Activated naive CD8-positive, alpha-beta T cell treated with anti-CD3 and anti-CD28 coated beads, Interleukin-2, amount 10 ng/mL, durations not matched to agents 7 days and 5 days (primary cell): ENCODE results near the gene C12orf57. TPM values are rescaled to one million over a fixed set of nuclear protein-coding genes. Genes with fewer than 3 reads are reported as not detected.

ENCODE experiments used
- ATAC-seq: fragments of 150-1000 bp; cut with Tn5 transposase; one replicate; pipeline ENCODE4 v1.10.0; 2021; ENCODE audit warnings: low read depth, moderate library complexity
- POLR2A ChIA-PET: fragments of 350-600 bp; sonication (Branson Sonifier 250); formaldehyde crosslinking; loops from one replicate; lab custom pipeline; 2021; ENCODE audit warnings: antibody characterized with exemption; lab: Charles Lee
- DNase-seq: peaks from one replicate; pipeline ENCODE4 v3.0.0; 2021
- H3K27ac Mint-ChIP-seq: one replicate; pipeline ENCODE4 v1.8.0; 2022; ENCODE audit warnings: mild to moderate bottlenecking, mixed read lengths
- H3K27me3 Mint-ChIP-seq: one replicate; pipeline ENCODE4 v1.8.0; 2022; ENCODE audit warnings: mild to moderate bottlenecking, moderate library complexity, mixed read lengths
- H3K36me3 Mint-ChIP-seq: one replicate; pipeline ENCODE4 v1.8.0; 2021; ENCODE audit warnings: mild to moderate bottlenecking, mixed read lengths
- H3K4me1 Mint-ChIP-seq: one replicate; pipeline ENCODE4 v1.8.0; 2021; ENCODE audit warnings: mixed read lengths
- H3K4me3 Mint-ChIP-seq: one replicate; pipeline ENCODE4 v1.8.0; 2022; ENCODE audit warnings: mild to moderate bottlenecking, moderate library complexity, mixed read lengths
- H3K9me3 Mint-ChIP-seq: one replicate; pipeline ENCODE4 v1.8.0; 2021; ENCODE audit warnings: mixed read lengths
- total RNA-seq, 2 experiments: library from RNA; stranded (reverse); gene quantifications; one replicate each; pipeline ENCODE4 v1.2.3, GENCODE V29; 2021

C12orf57 gene
- total RNA-seq, 2 experiments from 2014 or later, result 210 to 217 TPM

GRCh38 chr12:6954316-6955107 is 10.7 kb downstream of the C12orf57 start:
- H3K27ac Mint-ChIP-seq, result peak overlapping the region; percentile 100
- peak overlapping the region; percentile 100 for H3K4me3 Mint-ChIP-seq
- H3K27me3 Mint-ChIP-seq, result no peaks in the 10 kb centered on the region
- H3K36me3 Mint-ChIP-seq, result peaks cover 58% of the 10 kb centered on the region
- POLR2A ChIA-PET, result interaction anchor here (1.8 to 21.6 kb wide), 4 partner anchors 6 to 103 kb away, joined by 4 to 1055 read pairs (median 530); partner anchors contain the start of genes C12orf57, CDCA3, PTPN6 and RNU7-1
- H3K4me1 Mint-ChIP-seq, result peaks cover 72% of the 10 kb centered on the region
- DNase-seq, result peak; percentile 54
- ATAC-seq, result no peak
- H3K9me3 Mint-ChIP-seq, result no peaks in the 10 kb centered on the region

GRCh38 chr12:6955108-6956020 is 11.5 kb downstream of the C12orf57 start:
- H3K4me1 Mint-ChIP-seq, result peaks cover 67% of the 10 kb centered on the region
- H3K4me3 Mint-ChIP-seq, result peak overlapping the region; percentile 100
- peak; percentile 50 for DNase-seq
- peak overlapping the region; percentile 100 for H3K27ac Mint-ChIP-seq
- H3K9me3 Mint-ChIP-seq, result no peaks in the 10 kb centered on the region
- no peaks in the 10 kb centered on the region for H3K27me3 Mint-ChIP-seq
- ATAC-seq, result no peak
- H3K36me3 Mint-ChIP-seq, result peaks cover 61% of the 10 kb centered on the region
- POLR2A ChIA-PET, result interaction anchor here (0.5 to 21.6 kb wide), 6 partner anchors 5 to 183 kb away, joined by 4 to 1055 read pairs (median 7); partner anchors contain the start of genes C12orf57, CDCA3, PTPN6 and RNU7-1

GRCh38 chr12:6956021-6956727 is 12.4 kb downstream of the C12orf57 start:
- peak; percentile 53 for DNase-seq

GRCh38 chr12:6957151-6957701 is 13.4 kb downstream of the C12orf57 start:
- peaks cover 78% of the 10 kb centered on the region for H3K4me1 Mint-ChIP-seq
- POLR2A ChIA-PET, result interaction anchor here (1.6 to 13.5 kb wide), 4 partner anchors 11 to 85 kb away, joined by 5 to 1055 read pairs (median 9); partner anchors contain the start of genes C12orf57, ENO2, PTPN6 and RNU7-1
- H3K36me3 Mint-ChIP-seq, result peaks cover 59% of the 10 kb centered on the region
- peak overlapping the region; percentile 100 for H3K4me3 Mint-ChIP-seq
- ATAC-seq (no peak), DNase-seq (no peak)
- no peaks in the 10 kb centered on the region for H3K9me3 Mint-ChIP-seq
- H3K27ac Mint-ChIP-seq, result peak overlapping the region; percentile 100
- no peaks in the 10 kb centered on the region for H3K27me3 Mint-ChIP-seq

More at GRCh38 chr12:6956021-6956727, 12.4 kb downstream of the C12orf57 start:
- Mint-ChIP-seq H3K27me3 (no peaks in the 10 kb centered on the region), H3K4me1 (peaks cover 68% of the 10 kb centered on the region), H3K9me3 (no peaks in the 10 kb centered on the region), H3K36me3 (peaks cover 65% of the 10 kb centered on the region), H3K27ac (peak overlapping the region; percentile 100), H3K4me3 (peak overlapping the region; percentile 100)
- no peak for ATAC-seq
- POLR2A ChIA-PET, result interaction anchor here (1.6 to 13.5 kb wide), 4 partner anchors 12 to 104 kb away, joined by 4 to 1055 read pairs (median 7); partner anchors contain the start of genes C12orf57, CDCA3, PTPN6 and RNU7-1

- Mint-ChIP-seq H3K27ac (peak overlapping the region; percentile 100), H3K27me3 (no peaks in the 10 kb centered on the region), H3K36me3 (peaks cover 52% of the 10 kb centered on the region), H3K9me3 (no peaks in the 10 kb centered on the region), H3K4me3 (peak overlapping the region; percentile 89), H3K4me1 (peaks cover 78% of the 10 kb centered on the region)
- ATAC-seq (no peak), DNase-seq (peak; percentile 59)
- POLR2A ChIA-PET, result interaction anchor here (1.4 to 13.5 kb wide), 6 partner anchors 14 to 151 kb away, joined by 8 to 1055 read pairs (median 12); partner anchors contain the start of genes C12orf57, C1RL, CDCA3 and ENO2
Observed at GRCh38 chr12:6957741-6958608, 14.2 kb downstream of the C12orf57 start.

GRCh38 chr12:6958609-6959057 is 14.8 kb downstream of the C12orf57 start:
- Mint-ChIP-seq H3K4me3 (peak overlapping the region; percentile 89), H3K27me3 (no peaks in the 10 kb centered on the region), H3K36me3 (peaks cover 47% of the 10 kb centered on the region), H3K4me1 (peaks cover 74% of the 10 kb centered on the region), H3K9me3 (no peaks in the 10 kb centered on the region), H3K27ac (peak overlapping the region; percentile 100)
- ATAC-seq (no peak), DNase-seq (peak; percentile 70)
- POLR2A ChIA-PET, result interaction anchor here (1.1 to 13.5 kb wide), 11 partner anchors 9 to 150 kb away, joined by 3 to 1055 read pairs (median 8); partner anchors contain the start of genes C12orf57, C1RL, CDCA3 and EMG1

- H3K4me3 Mint-ChIP-seq, result peak overlapping the region; percentile 89
- POLR2A ChIA-PET, result interaction anchor here (0.6 to 13.5 kb wide), 13 partner anchors 9 to 149 kb away, joined by 3 to 1055 read pairs (median 8); partner anchors contain the start of genes C12orf57, C1RL, CDCA3 and EMG1
- no peaks in the 10 kb centered on the region for H3K27me3 Mint-ChIP-seq
- H3K36me3 Mint-ChIP-seq, result peaks cover 47% of the 10 kb centered on the region
- H3K9me3 Mint-ChIP-seq, result no peaks in the 10 kb centered on the region
- ATAC-seq (peak; percentile 57), DNase-seq (peak; percentile 66)
- H3K4me1 Mint-ChIP-seq, result peaks cover 68% of the 10 kb centered on the region
- peak overlapping the region; percentile 100 for H3K27ac Mint-ChIP-seq
Observed at GRCh38 chr12:6959058-6959804, 15.4 kb downstream of the C12orf57 start.

- Mint-ChIP-seq H3K4me1 (peaks cover 66% of the 10 kb centered on the region), H3K4me3 (peak overlapping the region; percentile 89), H3K9me3 (no peaks in the 10 kb centered on the region), H3K27me3 (no peaks in the 10 kb centered on the region), H3K27ac (peak overlapping the region; percentile 100), H3K36me3 (peaks cover 44% of the 10 kb centered on the region)
- DNase-seq (no peak), ATAC-seq (no peak)
- POLR2A ChIA-PET, result interaction anchor here (0.6 to 13.5 kb wide), 15 partner anchors 8 to 149 kb away, joined by 3 to 1055 read pairs (median 6); partner anchors contain the start of genes C12orf57, C1RL, EMG1 and ENO2
Observed at GRCh38 chr12:6959805-6960592, 16.2 kb downstream of the C12orf57 start.

GRCh38 chr12:6960593-6961277 is 16.9 kb downstream of the C12orf57 start:
- Mint-ChIP-seq H3K27me3 (no peaks in the 10 kb centered on the region), H3K4me1 (peaks cover 63% of the 10 kb centered on the region), H3K27ac (peak overlapping the region; percentile 96), H3K36me3 (peaks cover 41% of the 10 kb centered on the region), H3K4me3 (peak overlapping the region; percentile 89), H3K9me3 (no peaks in the 10 kb centered on the region)
- DNase-seq (peak; percentile 55), ATAC-seq (peak; percentile 12)
- POLR2A ChIA-PET, result interaction anchor here (0.9 to 13.5 kb wide), 9 partner anchors 17 to 237 kb away, joined by 3 to 1055 read pairs (median 6); partner anchors contain the start of genes C12orf57, COPS7A, LPCAT3 and PTPN6
